HepG2 (cell line): Measurements from ENCODE around the gene TP53AIP1. TPM values are rescaled to one million over a fixed set of nuclear protein-coding genes. Genes with fewer than 3 reads are reported as not detected.

Experiments used
- ATAC-seq: fragments of 200-7000 bp; cut with Tn5 transposase; 3 replicates; pipeline ENCODE4 v1.9.1; 2020; ENCODE audit warnings: mild to moderate bottlenecking, moderate library complexity
- BruUV-seq: library from RNA; stranded (reverse); fragments of 400-500 nt; replicated peaks from 2 replicates; lab custom pipeline; 2021; lab: Mats Ljungman, UMichigan
- CTCF ChIA-PET: fragments of 300-600 bp; formaldehyde crosslinking; extraction: SDS; loops from one replicate; lab custom pipeline; 2021; ENCODE audit warnings: low total read pairs, inconsistent platforms, low intra/inter-chr PET ratio; lab: Yijun Ruan, JAX
- POLR2A ChIA-PET: fragments of 350-600 bp; sonication (Branson Sonifier 250); formaldehyde crosslinking; loops from one replicate; lab custom pipeline; 2020; ENCODE audit warnings: antibody characterized with exemption, inconsistent platforms; lab: Yijun Ruan, JAX
- DNase-seq: peaks from one replicate; pipeline ENCODE4 v3.0.0-alpha.2; 2015; ENCODE audit warnings: low spot score
- FAIRE-seq: peaks from 3 replicates; lab custom pipeline; 2011; peaks lifted over from hg19 to GRCh38; lab: Jason Lieb, UNC
- H2AFZ ChIP-seq: one replicate; pipeline ENCODE4 v1.6.1; 2011; ENCODE audit warnings: low read length, inconsistent platforms
- H3K27ac ChIP-seq: fragments of 300-600 bp; 3 replicates; pipeline ENCODE4 v1.8.0; 2011; ENCODE audit warnings: mixed run types, mild to moderate bottlenecking, mixed read lengths, low read length, inconsistent platforms; ENCODE audit not compliant: insufficient read depth; ENCODE audit errors: extremely low read length
- H3K27me3 ChIP-seq, 2 experiments: fragments of 200-600 bp in 1 of 2; 2 replicates in 1 of 2; 3 replicates in 1 of 2; pipeline versions ENCODE4 v1.6.0 to v1.8.0; 2011; ENCODE audit warnings: low read length in 2 of 2, mild to moderate bottlenecking in 2 of 2, moderate library complexity in 2 of 2, inconsistent platforms in 1 of 2; ENCODE audit not compliant: insufficient read depth in 2 of 2, control insufficient read depth in 1 of 2
- H3K36me3 ChIP-seq, 2 experiments: fragments of 200-600 bp in 1 of 2; replicated peaks in 1 of 2; 2 replicates in 1 of 2; 3 replicates in 1 of 2; pipeline versions ENCODE4 v1.5.1 to v1.8.0; 2011; ENCODE audit warnings: low read length in 2 of 2, inconsistent platforms in 1 of 2; ENCODE audit not compliant: insufficient read depth in 2 of 2, control insufficient read depth in 1 of 2
- H3K4me1 ChIP-seq: 2 replicates; pipeline ENCODE4 v1.5.1; 2012; ENCODE audit warnings: low read length, inconsistent platforms; ENCODE audit not compliant: insufficient read depth
- H3K4me2 ChIP-seq: 2 replicates; pipeline ENCODE4 v1.6.0; 2011; ENCODE audit warnings: low read depth, low read length, inconsistent platforms
- H3K4me3 ChIP-seq, 3 experiments: fragments of 200-600 bp in 1 of 3; sonication (generic), shearing (Covaris generic) in 1 of 3; replicated peaks in 1 of 3; 2 replicates each; pipeline ENCODE4 v1.5.1; 2011 to 2016; ENCODE audit warnings: low read length in 3 of 3, inconsistent platforms in 2 of 3, low read depth in 2 of 3, mild to moderate bottlenecking in 2 of 3, control low read depth in 1 of 3, mixed read lengths in 1 of 3; ENCODE audit not compliant: insufficient read depth in 1 of 3
- H3K79me2 ChIP-seq: one replicate; pipeline ENCODE4 v1.6.1; 2011; ENCODE audit warnings: low read length, inconsistent platforms; ENCODE audit not compliant: insufficient read depth
- H3K9ac ChIP-seq: 2 replicates; pipeline ENCODE4 v1.6.0; 2011; ENCODE audit warnings: mild to moderate bottlenecking, low read depth, low read length, inconsistent platforms; ENCODE audit not compliant: insufficient read depth
- H3K9me3 ChIP-seq: 2 replicates; pipeline ENCODE4 v1.5.1; 2012; ENCODE audit warnings: mild to moderate bottlenecking, low read length
- H4K20me1 ChIP-seq: 2 replicates; pipeline ENCODE4 v1.6.0; 2011; ENCODE audit warnings: inconsistent platforms, mild to moderate bottlenecking, low read length, moderate library complexity; ENCODE audit not compliant: insufficient read depth
- CBX1 ChIP-seq: IDR thresholded peaks from one replicate; pipeline ENCODE4 v1.6.1; 2016; ENCODE audit warnings: antibody characterized with exemption, low read depth
- JARID2 ChIP-seq: sonication (generic); formaldehyde crosslinking; IDR thresholded peaks from 2 replicates; pipeline ENCODE4 v1.8.1; 2023; ENCODE audit warnings: missing genetic modification reagents, inconsistent platforms; ENCODE audit not compliant: insufficient replicate concordance
- MAFG ChIP-seq: sonication (generic); formaldehyde crosslinking; IDR thresholded peaks from 2 replicates; pipeline ENCODE4 v1.5.1; 2020; ENCODE audit warnings: mild to moderate bottlenecking, missing genetic modification reagents
- POLR2AphosphoS2 ChIP-seq: IDR thresholded peaks from 2 replicates; pipeline ENCODE4 v1.6.1; 2011; ENCODE audit warnings: low read depth, low read length, improper control_type of control experiment
- REL ChIP-seq: sonication (generic); formaldehyde crosslinking; conservative IDR thresholded peaks from 2 replicates; pipeline ENCODE4 v1.8.0; 2022; ENCODE audit warnings: mild to moderate bottlenecking, missing genetic modification reagents, moderate library complexity
- RFX1 ChIP-seq: fragments of 450-650 bp; IDR thresholded peaks from 2 replicates; pipeline ENCODE4 v1.6.1; 2017
- ZBTB20 ChIP-seq: sonication (generic); formaldehyde crosslinking; IDR thresholded peaks from 2 replicates; pipeline ENCODE4 v1.8.1; 2023; ENCODE audit warnings: missing genetic modification reagents, low read depth, mild to moderate bottlenecking, borderline replicate concordance
- WGBS: methylation state at CpG from one replicate; pipeline ENCODE4 v1.1.6; 2017; ENCODE audit warnings: low lambda C conversion rate; 5-methylcytosine and 5-hydroxymethylcytosine counted together
- in situ Hi-C: cut with HindIII; loops from 2 replicates; pipeline ENCODE4 v1.10.0; 2017; ENCODE audit warnings: low pct_unique_long_range_greater_than_20kb; ENCODE audit not compliant: extremely low pct_ligation_motif_present
- intact Hi-C: fragments of 100-400 bp; cut with micrococcal nuclease; formaldehyde crosslinking; loops from one replicate; pipeline ENCODE4 v1.10.0; 2022; ENCODE audit not compliant: unreplicated experiment
- polyA plus RNA-seq, 8 experiments: library from polyadenylated mRNA; depleted of rRNA in 3 of 8; stranded (reverse) in 7 of 8; unstranded in 1 of 8; fragments of >200 nt; fragmentation: Illumina TruSeq in 4 of 8; extraction: Trizol in 4 of 8; gene quantifications; 2 replicates each; pipeline versions ENCODE4 v1.2.1 to v1.2.3, GENCODE V29; 2011 to 2016; ENCODE audit warnings: low read depth in 4 of 8, missing spikeins in 1 of 8, mixed read lengths in 1 of 8; ENCODE audit not compliant: insufficient read depth in 1 of 8
- total RNA-seq, 5 experiments: library from RNA; depleted of rRNA; stranded (reverse); fragments of >200 nt; fragmentation: Illumina TruSeq; extraction: Trizol; gene quantifications; 2 replicates each; pipeline ENCODE4 v1.2.3, GENCODE V29; 2016; ENCODE audit warnings: low read depth in 1 of 5
- TF ChIP-seq, protein P1 (sequence below): sonication (generic); formaldehyde crosslinking; IDR thresholded peaks from 2 replicates; pipeline ENCODE4 v1.4.0; 2020; ENCODE audit warnings: missing genetic modification reagents, borderline replicate concordance

Gene TP53AIP1
- total and polyA plus RNA-seq, 2 of the 13 experiments (the other 11 are each of a cell fraction or from before 2014, with no cell fraction given) = 0.11 TPM; not detected in 1

DNA sequence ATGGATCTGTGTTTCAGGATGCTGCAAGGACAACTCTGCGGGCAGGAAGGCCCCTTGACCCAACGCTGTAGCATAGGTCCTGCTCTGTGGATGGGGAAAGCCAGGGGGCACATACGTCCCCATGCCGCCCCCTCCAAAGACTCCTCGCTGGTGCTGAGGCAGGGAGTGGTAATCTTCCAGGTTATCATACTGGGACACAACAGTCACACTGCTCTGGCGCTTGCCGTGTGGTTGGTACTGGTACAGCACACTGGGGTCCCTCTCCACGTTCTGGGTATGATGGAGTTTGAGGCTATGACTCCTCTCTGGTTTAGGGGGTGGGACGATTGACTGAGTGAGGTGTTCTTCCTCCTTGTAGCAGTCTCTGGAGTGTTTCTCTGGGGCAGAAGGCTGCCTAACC is 26.2 kb upstream of the TP53AIP1 start:
- CTCF ChIA-PET = no interaction called here
- H3K9ac ChIP-seq = no peak overlapping the region
- no peak overlapping the region for H3K4me2 ChIP-seq
- H3K4me3 ChIP-seq = no peak overlapping the region
- TF ChIP-seq JARID2 (CRISPR knock-in tag) (no peak), CBX1 (no peak), REL (CRISPR knock-in tag) (no peak), RFX1 (no peak), POLR2AphosphoS2 (no peak), MAFG (no peak), ZBTB20 (CRISPR knock-in tag) (no peak)
- TF ChIP-seq, protein P1, sequence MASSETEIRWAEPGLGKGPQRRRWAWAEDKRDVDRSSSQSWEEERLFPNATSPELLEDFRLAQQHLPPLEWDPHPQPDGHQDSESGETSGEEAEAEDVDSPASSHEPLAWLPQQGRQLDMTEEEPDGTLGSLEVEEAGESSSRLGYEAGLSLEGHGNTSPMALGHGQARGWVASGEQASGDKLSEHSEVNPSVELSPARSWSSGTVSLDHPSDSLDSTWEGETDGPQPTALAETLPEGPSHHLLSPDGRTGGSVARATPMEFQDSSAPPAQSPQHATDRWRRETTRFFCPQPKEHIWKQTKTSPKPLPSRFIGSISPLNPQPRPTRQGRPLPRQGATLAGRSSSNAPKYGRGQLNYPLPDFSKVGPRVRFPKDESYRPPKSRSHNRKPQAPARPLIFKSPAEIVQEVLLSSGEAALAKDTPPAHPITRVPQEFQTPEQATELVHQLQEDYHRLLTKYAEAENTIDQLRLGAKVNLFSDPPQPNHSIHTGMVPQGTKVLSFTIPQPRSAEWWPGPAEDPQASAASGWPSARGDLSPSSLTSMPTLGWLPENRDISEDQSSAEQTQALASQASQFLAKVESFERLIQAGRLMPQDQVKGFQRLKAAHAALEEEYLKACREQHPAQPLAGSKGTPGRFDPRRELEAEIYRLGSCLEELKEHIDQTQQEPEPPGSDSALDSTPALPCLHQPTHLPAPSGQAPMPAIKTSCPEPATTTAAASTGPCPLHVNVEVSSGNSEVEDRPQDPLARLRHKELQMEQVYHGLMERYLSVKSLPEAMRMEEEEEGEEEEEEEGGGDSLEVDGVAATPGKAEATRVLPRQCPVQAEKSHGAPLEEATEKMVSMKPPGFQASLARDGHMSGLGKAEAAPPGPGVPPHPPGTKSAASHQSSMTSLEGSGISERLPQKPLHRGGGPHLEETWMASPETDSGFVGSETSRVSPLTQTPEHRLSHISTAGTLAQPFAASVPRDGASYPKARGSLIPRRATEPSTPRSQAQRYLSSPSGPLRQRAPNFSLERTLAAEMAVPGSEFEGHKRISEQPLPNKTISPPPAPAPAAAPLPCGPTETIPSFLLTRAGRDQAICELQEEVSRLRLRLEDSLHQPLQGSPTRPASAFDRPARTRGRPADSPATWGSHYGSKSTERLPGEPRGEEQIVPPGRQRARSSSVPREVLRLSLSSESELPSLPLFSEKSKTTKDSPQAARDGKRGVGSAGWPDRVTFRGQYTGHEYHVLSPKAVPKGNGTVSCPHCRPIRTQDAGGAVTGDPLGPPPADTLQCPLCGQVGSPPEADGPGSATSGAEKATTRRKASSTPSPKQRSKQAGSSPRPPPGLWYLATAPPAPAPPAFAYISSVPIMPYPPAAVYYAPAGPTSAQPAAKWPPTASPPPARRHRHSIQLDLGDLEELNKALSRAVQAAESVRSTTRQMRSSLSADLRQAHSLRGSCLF (CRISPR knock-in tag) = no peak
- POLR2A ChIA-PET = no interaction called here
- H3K36me3 ChIP-seq = peaks cover 3 to 40% of the 10 kb centered on the region in 2 experiments
- intact Hi-C loops = no loop called here
- no peak overlapping the region for H3K27ac ChIP-seq
- no peaks in the 10 kb centered on the region for H3K4me1 ChIP-seq
- WGBS = 100% methylated on average over 1 of the region's 9 CpGs
- no peaks in the 10 kb centered on the region for H3K27me3 ChIP-seq
- in situ Hi-C loops = no loop called here
- H3K79me2 ChIP-seq = no peaks in the 10 kb centered on the region
- no peak overlapping the region for H2AFZ ChIP-seq
- ATAC-seq = peak; percentile 63
- no peaks in the 10 kb centered on the region for H4K20me1 ChIP-seq
- no peaks in the 10 kb centered on the region for H3K9me3 ChIP-seq
- no peak for FAIRE-seq
- no peak for DNase-seq
- no TSS peak for BruUV-seq
